Prostate gland (tissue), 2 donors: ENCODE measurements around the gene CSE1L.
"Not testable (repeated sequence)": the region's sequence is repeated elsewhere in the genome, so short reads cannot be mapped to it uniquely, and the experiment has no call there.

Experiments
- CTCF ChIP-seq, 4 experiments: fragments of 200-600 bp in 2 of 4; fragments of 450-650 bp in 2 of 4; sonication (generic) in 2 of 4; IDR thresholded peaks; 1 replicate in 3 of 4; 2 replicates in 1 of 4; pipeline ENCODE4 v1.5.1; 2016 to 2019; ENCODE audit warnings: antibody characterized with exemption in 4 of 4, mild to moderate bottlenecking in 2 of 4, moderate library complexity in 2 of 4
- POLR2A ChIP-seq: fragments of 450-650 bp; IDR thresholded peaks from one replicate; pipeline ENCODE4 v1.6.1; 2016; ENCODE audit warnings: antibody characterized with exemption, mild to moderate bottlenecking
- POLR2AphosphoS5 ChIP-seq: sonication (generic); formaldehyde crosslinking; IDR thresholded peaks from one replicate; pipeline ENCODE4 v1.6.1; 2017; ENCODE audit warnings: antibody characterized with exemption

- not testable (repeated sequence) for TF ChIP-seq POLR2A; CTCF (IDR thresholded peaks at IDR 0.05); POLR2AphosphoS5
Measured at GRCh38 chr20:49104979-49105547, 59.0 kb downstream of the CSE1L start.
